OCI-M2 (cell line): ENCODE data around the gene SCGB1A1.

ENCODE experiments used
- DNase-seq: peaks from one replicate; lab custom pipeline; 2025; ENCODE audit not compliant: unreplicated experiment; lab: John Stamatoyannopoulos, UW

SCGB1A1 gene

GRCh38 chr11:62420882-62421281 lies 2.0 kb downstream of the SCGB1A1 start:
- no peak for DNase-seq

- DNase-seq, result no peak
Observed at GRCh38 chr11:62421996-62422395, 3.2 kb downstream of the SCGB1A1 start.

GRCh38 chr11:62423012-62423411 lies 4.2 kb downstream of the SCGB1A1 start:
- DNase-seq, result no peak

GRCh38 chr11:62427630-62428233 lies 8.9 kb downstream of the SCGB1A1 start:
- no peak for DNase-seq

- no peak for DNase-seq
Observed at GRCh38 chr11:62428871-62429560, 10.2 kb downstream of the SCGB1A1 start.

GRCh38 chr11:62430425-62430824 lies 11.6 kb downstream of the SCGB1A1 start:
- DNase-seq, result no peak

GRCh38 chr11:62431171-62431901 lies 12.5 kb downstream of the SCGB1A1 start:
- DNase-seq, result no peak

GRCh38 chr11:62432695-62433094 lies 13.9 kb downstream of the SCGB1A1 start:
- no peak for DNase-seq

GRCh38 chr11:62433141-62433903 lies 14.5 kb downstream of the SCGB1A1 start:
- DNase-seq, result no peak

GRCh38 chr11:62433904-62434276 lies 15.1 kb downstream of the SCGB1A1 start:
- DNase-seq, result no peak

- DNase-seq, result no peak
Observed at GRCh38 chr11:62435846-62436660, 17.2 kb downstream of the SCGB1A1 start.

- no peak for DNase-seq
Observed at GRCh38 chr11:62437616-62438015, 18.8 kb downstream of the SCGB1A1 start.

GRCh38 chr11:62438641-62439040 lies 19.8 kb downstream of the SCGB1A1 start:
- no peak for DNase-seq

- DNase-seq, result no peak
Observed at GRCh38 chr11:62439785-62440602, 21.2 kb downstream of the SCGB1A1 start.

GRCh38 chr11:62443390-62444235 lies 24.8 kb downstream of the SCGB1A1 start:
- no peak for DNase-seq

GRCh38 chr11:62444236-62444833 lies 25.5 kb downstream of the SCGB1A1 start:
- no peak for DNase-seq

- DNase-seq, result no peak
Observed at GRCh38 chr11:62444835-62445234, 26.0 kb downstream of the SCGB1A1 start.

- DNase-seq, result no peak
Observed at GRCh38 chr11:62445314-62445740, 26.5 kb downstream of the SCGB1A1 start.
